Esophagus muscularis mucosa (tissue), 4 donors: ENCODE data around the gene XRCC6. TPM values are rescaled to one million over a fixed set of nuclear protein-coding genes. Genes with fewer than 3 reads are reported as not detected.
A peak's percentile ranks its signal among the peaks of the same experiment; 100 is the strongest.
"Not testable (repeated sequence)": the region's sequence is repeated elsewhere in the genome, so short reads cannot be mapped to it uniquely, and the experiment has no call there.

Experiments
- DNase-seq: peaks from one replicate; pipeline ENCODE4 v3.0.0-alpha.2; 2017; ENCODE audit errors: extremely low spot score
- H3K27ac ChIP-seq, 4 donors: fragments of 200-600 bp; sonication (generic); replicated peaks in 1 of 4; 1 replicate in 3 of 4; 2 replicates in 1 of 4; pipeline ENCODE4 v1.5.1; 2016 to 2019; ENCODE audit warnings: mild to moderate bottlenecking in 1 of 4
- H3K27me3 ChIP-seq, 4 donors: fragments of 200-600 bp; sonication (generic); one replicate each; pipeline versions ENCODE4 v1.5.1 to v1.6.0; 2016 to 2019
- H3K36me3 ChIP-seq, 4 donors: fragments of 200-600 bp; sonication (generic); one replicate each; pipeline ENCODE4 v1.5.1; 2016 to 2019
- H3K4me1 ChIP-seq, 4 donors: fragments of 200-600 bp; sonication (generic); one replicate each; pipeline ENCODE4 v1.5.1; 2016 to 2019
- H3K4me3 ChIP-seq, 4 donors: fragments of 200-600 bp; sonication (generic); 1 replicate in 2 of 4; 2 replicates in 2 of 4; pipeline ENCODE4 v1.5.1; 2016 to 2019; ENCODE audit warnings: mild to moderate bottlenecking in 4 of 4, moderate library complexity in 1 of 4
- H3K9me3 ChIP-seq, 4 donors: fragments of 200-600 bp; sonication (generic); 1 replicate in 3 of 4; 2 replicates in 1 of 4; pipeline ENCODE4 v1.5.1; 2016 to 2019
- EP300 ChIP-seq: sonication (generic); formaldehyde crosslinking; IDR thresholded peaks from one replicate; pipeline ENCODE4 v1.6.1; 2017; ENCODE audit warnings: antibody characterized with exemption
- POLR2A ChIP-seq: fragments of 450-650 bp; IDR thresholded peaks from one replicate; pipeline ENCODE4 v1.6.1; 2017; ENCODE audit warnings: antibody characterized with exemption, moderate library complexity, mild to moderate bottlenecking, low read depth
- POLR2AphosphoS5 ChIP-seq, 2 donors: sonication (generic); formaldehyde crosslinking; IDR thresholded peaks; one replicate each; pipeline ENCODE4 v1.6.1; 2017; ENCODE audit warnings: antibody characterized with exemption in 2 of 2
- WGBS: methylation state at CpG from one replicate; pipeline ENCODE4 v1.1.5; 2018; 5-methylcytosine and 5-hydroxymethylcytosine counted together
- intact Hi-C: fragments of 100-400 bp; cut with DNase I; formaldehyde crosslinking; loops from one replicate; pipeline ENCODE4 v1.15.1; 2023
- total RNA-seq, 4 donors: library from RNA; depleted of rRNA; stranded (reverse); fragments of >200 nt; gene quantifications; one replicate each; pipeline versions ENCODE4 v1.1.0 to v1.2.1, GENCODE V29; 2016
- TF ChIP-seq, protein P1 (sequence below), 3 experiments: fragments of 200-600 bp in 2 of 3; fragments of 450-650 bp in 1 of 3; sonication (generic) in 2 of 3; IDR thresholded peaks; one replicate each; pipeline ENCODE4 v1.5.1; 2017 to 2019; ENCODE audit warnings: antibody characterized with exemption in 3 of 3, mild to moderate bottlenecking in 2 of 3, moderate library complexity in 1 of 3

Gene XRCC6
- total RNA-seq, 4 donors from 2014 or later = 181 to 255 (median 233) TPM

GRCh38 chr22:41619979-41620588, 1.0 kb upstream of the XRCC6 start:
- DNase-seq = no peak
- Histone ChIP-seq H3K4me3 (peak overlapping the region; percentile 73 to 98 (median 94)), H3K9me3 (no peaks in the 10 kb centered on the region), H3K27ac (peak overlapping the region; percentile 95 to 99 (median 98)), H3K27me3 (no peaks in the 10 kb centered on the region), H3K4me1 (peaks cover 25 to 58% (median 46%) of the 10 kb centered on the region in 4 donors), H3K36me3 (peaks cover 17 to 32% (median 25%) of the 10 kb centered on the region in 4 donors)
- intact Hi-C loops = loop anchor here (2.0 kb wide), 1 partner anchor 75 kb away; the partner anchor contains the start of gene POLR3H
- WGBS = 9% methylated on average over 6 of the region's 24 CpGs
- no peak for TF ChIP-seq EP300
- no peak for TF ChIP-seq POLR2A

DNA sequence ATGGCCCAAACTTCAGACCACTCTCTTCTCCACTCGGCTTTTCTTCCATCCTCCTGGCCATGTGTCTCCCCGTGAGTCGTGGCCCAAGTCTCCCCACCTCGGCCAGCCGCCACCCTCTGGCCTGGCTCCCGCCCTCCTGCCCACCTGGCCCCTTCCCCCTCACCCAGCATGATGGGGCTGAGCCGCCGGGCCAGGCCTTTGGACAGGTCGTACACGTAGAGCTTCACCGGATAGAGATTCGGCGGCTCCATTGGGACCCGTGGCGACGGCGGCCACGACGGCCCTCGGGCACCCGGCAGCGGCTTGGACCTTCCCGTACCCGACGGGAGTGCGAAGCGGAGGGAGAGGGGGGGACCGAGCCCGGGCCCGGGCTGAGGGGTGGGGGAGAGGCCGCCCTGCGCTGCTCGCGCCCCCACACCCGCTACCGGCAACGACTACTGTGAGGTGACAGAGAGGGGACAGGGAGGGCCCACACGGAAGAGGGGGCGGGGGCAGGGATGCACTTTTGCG, 451 bp upstream of the XRCC6 start, which contains the start of gene DESI1:
Gene DESI1, minus strand, starts transcription at position 455 of the 510 bp plus-strand sequence. Its CDS starts 204 bp downstream, at position 251.
- peak; percentile 93 for DNase-seq

GRCh38 chr22:41621911-41622179, 750 bp downstream of the XRCC6 start:
- Histone ChIP-seq H3K4me1 (peaks cover 25 to 71% (median 48%) of the 10 kb centered on the region in 4 donors), H3K9me3 (no peaks in the 10 kb centered on the region), H3K4me3 (peak overlapping the region; percentile 73 to 98 (median 94)), H3K27ac (peak overlapping the region; percentile 95 to 99 (median 98)), H3K27me3 (no peaks in the 10 kb centered on the region), H3K36me3 (peaks cover 35 to 50% (median 43%) of the 10 kb centered on the region in 4 donors)
- 5% methylated on average over 8 of the region's 8 CpGs for WGBS
- intact Hi-C loops = loop anchor here (2.0 kb wide), 1 partner anchor 77 kb away; the partner anchor contains the start of gene POLR3H
- no peak for DNase-seq
- TF ChIP-seq, protein P1, sequence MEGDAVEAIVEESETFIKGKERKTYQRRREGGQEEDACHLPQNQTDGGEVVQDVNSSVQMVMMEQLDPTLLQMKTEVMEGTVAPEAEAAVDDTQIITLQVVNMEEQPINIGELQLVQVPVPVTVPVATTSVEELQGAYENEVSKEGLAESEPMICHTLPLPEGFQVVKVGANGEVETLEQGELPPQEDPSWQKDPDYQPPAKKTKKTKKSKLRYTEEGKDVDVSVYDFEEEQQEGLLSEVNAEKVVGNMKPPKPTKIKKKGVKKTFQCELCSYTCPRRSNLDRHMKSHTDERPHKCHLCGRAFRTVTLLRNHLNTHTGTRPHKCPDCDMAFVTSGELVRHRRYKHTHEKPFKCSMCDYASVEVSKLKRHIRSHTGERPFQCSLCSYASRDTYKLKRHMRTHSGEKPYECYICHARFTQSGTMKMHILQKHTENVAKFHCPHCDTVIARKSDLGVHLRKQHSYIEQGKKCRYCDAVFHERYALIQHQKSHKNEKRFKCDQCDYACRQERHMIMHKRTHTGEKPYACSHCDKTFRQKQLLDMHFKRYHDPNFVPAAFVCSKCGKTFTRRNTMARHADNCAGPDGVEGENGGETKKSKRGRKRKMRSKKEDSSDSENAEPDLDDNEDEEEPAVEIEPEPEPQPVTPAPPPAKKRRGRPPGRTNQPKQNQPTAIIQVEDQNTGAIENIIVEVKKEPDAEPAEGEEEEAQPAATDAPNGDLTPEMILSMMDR (IDR thresholded peaks at IDR 0.05) = no peak
- TF ChIP-seq POLR2AphosphoS5 (IDR thresholded peaks at IDR 0.05) (no peak), EP300 (no peak), POLR2A (no peak)

More for the DNA sequence above, 451 bp upstream of the XRCC6 start, which contains the start of gene DESI1:
- no peaks in the 10 kb centered on the region for H3K9me3 ChIP-seq
- 3% methylated on average over 8 of the region's 40 CpGs for WGBS
- TF ChIP-seq EP300 (no peak), POLR2A (peak; percentile 31)
- H3K27ac ChIP-seq = peak within 1 kb of the TSS; percentile 95 to 99 (median 98)
- no peaks in the 10 kb centered on the region for H3K27me3 ChIP-seq
- intact Hi-C loops = loop anchor here (2.0 kb wide), 1 partner anchor 76 kb away; the partner anchor contains the start of gene POLR3H
- H3K36me3 ChIP-seq = peaks cover 23 to 38% (median 31%) of the 10 kb centered on the region in 4 donors
- H3K4me3 ChIP-seq = peak within 1 kb of the TSS; percentile 73 to 98 (median 94)
- H3K4me1 ChIP-seq = peaks cover 25 to 64% (median 47%) of the 10 kb centered on the region in 4 donors

DNA sequence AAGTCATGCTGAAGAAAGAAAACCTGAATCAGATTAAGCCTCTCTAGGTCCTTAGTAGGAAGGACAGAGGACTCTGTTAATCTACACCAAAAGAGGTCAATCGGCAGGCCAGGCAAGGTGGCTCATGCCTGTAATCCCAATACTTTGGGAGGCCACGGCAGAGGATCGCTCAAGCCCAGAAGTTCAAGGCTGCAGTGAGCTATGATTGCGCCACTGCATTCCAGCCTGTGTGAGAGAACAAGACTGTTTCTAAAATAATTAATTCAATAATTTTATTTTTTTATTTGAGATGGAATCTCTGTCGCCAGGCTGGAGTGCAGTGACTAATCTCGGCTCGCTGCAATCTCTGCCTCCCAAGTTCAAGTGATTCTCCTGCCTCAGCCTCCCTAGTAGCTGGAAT, 4.5 kb downstream of the XRCC6 start:
- 96% methylated on average over 7 of the region's 7 CpGs for WGBS
- Histone ChIP-seq H3K4me3 (no peak overlapping the region), H3K4me1 (peaks cover 14 to 48% (median 32%) of the 10 kb centered on the region in 4 donors), H3K27ac (no peak overlapping the region), H3K36me3 (peaks cover 69 to 86% (median 79%) of the 10 kb centered on the region in 4 donors), H3K27me3 (no peaks in the 10 kb centered on the region), H3K9me3 (no peaks in the 10 kb centered on the region)
- TF ChIP-seq POLR2A (no peak), EP300 (no peak), POLR2AphosphoS5 (IDR thresholded peaks at IDR 0.05) (no peak)
- TF ChIP-seq, protein P1 (IDR thresholded peaks at IDR 0.05) = no peak
- intact Hi-C loops = no loop called here
- no peak for DNase-seq

GRCh38 chr22:41631115-41631514, 10.0 kb downstream of the XRCC6 start:
- H3K4me1 ChIP-seq, DNase-seq, intact Hi-C loops, H3K9me3 ChIP-seq, H3K4me3 ChIP-seq, H3K27me3 ChIP-seq, H3K27ac ChIP-seq: not testable (repeated sequence)
- WGBS = no CpG with 5 or more reads among the region's 28 CpGs
- peaks cover 50 to 98% (median 92%) of the 10 kb centered on the region in 4 donors for H3K36me3 ChIP-seq

GRCh38 chr22:41631615-41632014, 10.5 kb downstream of the XRCC6 start:
- H3K4me1 ChIP-seq, intact Hi-C loops, H3K9me3 ChIP-seq, H3K27ac ChIP-seq, H3K4me3 ChIP-seq, H3K27me3 ChIP-seq, DNase-seq: not testable (repeated sequence)
- 96% methylated on average over 7 of the region's 23 CpGs for WGBS
- peaks cover 47 to 98% (median 92%) of the 10 kb centered on the region in 4 donors for H3K36me3 ChIP-seq

GRCh38 chr22:41634610-41635009, 13.5 kb downstream of the XRCC6 start:
- H3K4me1 ChIP-seq, H3K9me3 ChIP-seq, H3K27me3 ChIP-seq, H3K27ac ChIP-seq, DNase-seq, H3K4me3 ChIP-seq, intact Hi-C loops: not testable (repeated sequence)
- H3K36me3 ChIP-seq = peaks cover 48 to 98% (median 90%) of the 10 kb centered on the region in 4 donors
- WGBS = 89% methylated on average over 8 of the region's 8 CpGs
